Measurements from ENCODE around the gene HBA2.
"Not testable (repeated sequence)": the region's sequence is repeated elsewhere in the genome, so short reads cannot be mapped to it uniquely, and the experiment has no call there.

Gene HBA2

DNA sequence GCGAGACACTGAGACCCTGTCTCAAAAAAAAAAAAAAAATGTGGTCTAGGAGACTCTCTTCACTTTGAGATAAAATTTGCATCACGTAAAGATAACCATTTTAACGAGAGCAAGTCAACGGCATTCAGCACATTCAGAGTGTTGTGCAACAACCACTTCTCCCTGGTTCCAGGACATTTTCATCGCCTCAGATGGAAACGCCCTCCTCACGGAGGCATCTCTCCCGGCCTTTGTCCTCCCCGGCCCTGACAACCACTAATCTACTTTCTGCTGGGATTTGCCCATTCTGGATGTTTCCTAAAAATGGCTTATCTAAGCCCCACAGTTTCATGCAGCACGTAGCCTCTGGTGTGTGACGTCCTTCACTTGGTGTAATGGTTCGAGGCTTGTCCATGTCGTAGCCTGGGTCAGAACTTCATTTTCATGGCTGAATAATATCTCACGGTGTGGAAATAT lies 27.9 kb upstream of the HBA2 start:
- Histone ChIP-seq H3K27ac (no peak overlapping the region), H3K9me3 (ENCODE audit: severe bottlenecking) (no peaks in the 10 kb centered on the region), H3K27me3 (ENCODE audit: insufficient read depth, low read depth, severe bottlenecking) (no peaks in the 10 kb centered on the region), H3K36me3 (no peaks in the 10 kb centered on the region), H3K4me3 (ENCODE audit: low read depth, low read length) (no peak overlapping the region)
- TF ChIP-seq CTCF (IDR thresholded peaks at IDR 0.05; ENCODE audit: low read depth, low read length) = no peak
- DNase-seq = no peak

- Histone ChIP-seq H3K9me3 (ENCODE audit: severe bottlenecking) (no peaks in the 10 kb centered on the region), H3K27ac (no peak overlapping the region), H3K4me3 (ENCODE audit: low read depth, low read length) (no peak overlapping the region), H3K27me3 (ENCODE audit: insufficient read depth, low read depth, severe bottlenecking) (no peaks in the 10 kb centered on the region), H3K36me3 (no peaks in the 10 kb centered on the region)
- no peak for TF ChIP-seq CTCF (IDR thresholded peaks at IDR 0.05; ENCODE audit: low read depth, low read length)
- DNase-seq = no peak
Measured at GRCh38 chr16:146646-147045, 26.0 kb upstream of the HBA2 start.

- H3K27ac ChIP-seq = no peak overlapping the region
- no peak overlapping the region for H3K4me3 ChIP-seq (ENCODE audit: low read depth, low read length)
- H3K36me3 ChIP-seq = no peaks in the 10 kb centered on the region
- TF ChIP-seq CTCF (IDR thresholded peaks at IDR 0.05; ENCODE audit: low read depth, low read length) = no peak
- no peak for DNase-seq
- no peaks in the 10 kb centered on the region for H3K9me3 ChIP-seq (ENCODE audit: severe bottlenecking)
- H3K27me3 ChIP-seq (ENCODE audit: insufficient read depth, low read depth, severe bottlenecking) = no peaks in the 10 kb centered on the region
Measured at GRCh38 chr16:149024-149660, 23.5 kb upstream of the HBA2 start.

DNA sequence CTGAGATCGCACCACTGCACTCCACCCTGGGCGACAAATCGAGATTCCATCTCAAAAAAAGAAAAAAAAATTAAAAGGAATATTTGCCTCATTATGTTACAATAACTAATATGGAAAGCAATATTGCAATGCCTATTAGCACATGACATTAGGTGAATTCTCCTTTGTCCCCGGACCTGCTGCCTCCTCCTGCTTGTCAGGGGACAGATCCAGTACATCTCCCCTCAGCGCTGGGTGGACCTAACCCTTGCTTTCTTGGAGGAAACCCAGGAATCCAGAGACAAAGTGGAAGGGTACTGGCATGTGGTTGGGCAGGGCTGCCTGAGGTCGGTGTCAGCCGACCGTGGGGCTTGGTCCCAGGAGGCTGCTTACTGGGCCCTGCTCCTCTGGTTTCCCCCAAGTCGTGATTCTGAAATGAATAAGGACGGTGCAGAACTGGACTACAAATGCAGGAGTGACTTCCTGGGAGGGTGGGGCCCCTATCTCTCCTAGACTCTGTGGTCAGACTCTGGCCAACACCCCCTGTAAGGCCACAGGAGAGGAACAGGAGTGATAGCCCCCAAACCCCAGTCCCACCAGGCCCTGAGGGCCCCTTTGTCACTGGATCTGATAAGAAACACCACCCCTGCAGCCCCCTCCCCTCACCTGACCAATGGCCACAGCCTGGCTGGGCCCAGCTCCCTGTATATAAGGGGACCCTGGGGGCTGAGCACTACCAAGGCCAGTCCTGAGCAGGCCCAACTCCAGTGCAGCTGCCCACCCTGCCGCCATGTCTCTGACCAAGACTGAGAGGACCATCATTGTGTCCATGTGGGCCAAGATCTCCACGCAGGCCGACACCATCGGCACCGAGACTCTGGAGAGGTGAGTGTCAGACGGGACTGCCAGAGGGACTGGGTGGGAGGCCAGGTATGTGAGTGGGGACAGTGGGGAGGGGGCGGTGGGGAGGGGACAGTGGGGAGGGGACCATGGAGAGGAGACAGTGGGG lies 20.2 kb upstream of the HBA2 start, which contains the start of gene HBZ:
Gene HBZ, plus strand, starts transcription at position 504 of the 988 bp plus-strand sequence. Its CDS starts 266 bp downstream, at position 770.
- H3K4me3 ChIP-seq (ENCODE audit: low read depth, low read length) = no peak within 1 kb of the TSS
- H3K27ac ChIP-seq = no peak within 1 kb of the TSS
- DNase-seq = no peak
- no peak for TF ChIP-seq CTCF (IDR thresholded peaks at IDR 0.05; ENCODE audit: low read depth, low read length)
- no peaks in the 10 kb centered on the region for H3K36me3 ChIP-seq
- no peaks in the 10 kb centered on the region for H3K27me3 ChIP-seq (ENCODE audit: insufficient read depth, low read depth, severe bottlenecking)
- H3K9me3 ChIP-seq (ENCODE audit: severe bottlenecking) = no peaks in the 10 kb centered on the region

DNA sequence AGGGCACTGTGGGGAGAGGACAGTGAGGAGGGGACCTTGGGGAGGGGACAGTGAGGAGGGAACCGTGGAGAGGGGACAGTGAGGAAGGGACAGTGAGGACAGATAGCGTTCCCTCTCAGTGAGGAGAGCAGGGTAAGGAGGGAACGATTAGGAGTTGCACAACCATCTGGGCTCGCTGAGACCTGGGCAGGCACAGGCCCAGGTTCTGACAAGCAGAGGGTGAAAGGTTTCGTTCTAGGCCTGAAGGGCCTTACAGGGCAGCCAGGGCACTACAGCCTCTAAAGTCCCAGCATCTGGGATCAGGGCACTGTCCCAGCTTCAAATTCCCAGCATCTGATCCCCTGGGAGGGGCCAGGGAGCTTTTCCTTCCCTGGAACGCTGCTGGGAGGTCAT lies 19.6 kb upstream of the HBA2 start:
- H3K36me3 ChIP-seq; H3K27me3 ChIP-seq (ENCODE audit: insufficient read depth, low read depth, severe bottlenecking); DNase-seq; H3K27ac ChIP-seq; H3K9me3 ChIP-seq (ENCODE audit: severe bottlenecking); H3K4me3 ChIP-seq (ENCODE audit: low read depth, low read length): not testable (repeated sequence)

- H3K27me3 ChIP-seq (ENCODE audit: insufficient read depth, low read depth, severe bottlenecking); DNase-seq; H3K36me3 ChIP-seq; H3K27ac ChIP-seq; H3K9me3 ChIP-seq (ENCODE audit: severe bottlenecking); H3K4me3 ChIP-seq (ENCODE audit: low read depth, low read length): not testable (repeated sequence)
Measured at GRCh38 chr16:153550-154216, 19.0 kb upstream of the HBA2 start.
